OCI-M1 (cell line): Measurements from ENCODE around the gene TMC1.

ENCODE experiments used
- DNase-seq: peaks from one replicate; lab custom pipeline; 2025; lab: John Stamatoyannopoulos, UW

TMC1 gene

GRCh38 chr9:72614067-72614466 lies 92.7 kb downstream of the TMC1 start:
- DNase-seq: no peak

- no peak for DNase-seq
Measured at GRCh38 chr9:72615931-72616330, 94.5 kb downstream of the TMC1 start.

- DNase-seq: no peak
Measured at GRCh38 chr9:72618811-72619210, 97.4 kb downstream of the TMC1 start.

GRCh38 chr9:72622186-72622585 lies 100.8 kb downstream of the TMC1 start:
- no peak for DNase-seq

GRCh38 chr9:72623156-72623555 lies 101.7 kb downstream of the TMC1 start:
- DNase-seq: no peak

- no peak for DNase-seq
Measured at GRCh38 chr9:72627147-72627546, 105.7 kb downstream of the TMC1 start.

GRCh38 chr9:72627956-72628540 lies 106.6 kb downstream of the TMC1 start:
- DNase-seq: no peak

- peak; percentile 34 for DNase-seq
Measured at GRCh38 chr9:72633966-72634365, 112.6 kb downstream of the TMC1 start.

- DNase-seq: peak; percentile 50
Measured at GRCh38 chr9:72635197-72635596, 113.8 kb downstream of the TMC1 start.

GRCh38 chr9:72636621-72637020 lies 115.2 kb downstream of the TMC1 start:
- no peak for DNase-seq

- no peak for DNase-seq
Measured at GRCh38 chr9:72643651-72644050, 122.2 kb downstream of the TMC1 start.

GRCh38 chr9:72646061-72646460 lies 124.7 kb downstream of the TMC1 start:
- DNase-seq: no peak

GRCh38 chr9:72648324-72649126 lies 127.1 kb downstream of the TMC1 start:
- DNase-seq: no peak

GRCh38 chr9:72649127-72649442 lies 127.7 kb downstream of the TMC1 start:
- DNase-seq: no peak

- no peak for DNase-seq
Measured at GRCh38 chr9:72650206-72650605, 128.8 kb downstream of the TMC1 start.

- DNase-seq: no peak
Measured at GRCh38 chr9:72656021-72656420, 134.6 kb downstream of the TMC1 start.

- no peak for DNase-seq
Measured at GRCh38 chr9:72657023-72657422, 135.6 kb downstream of the TMC1 start.

GRCh38 chr9:72658703-72659102 lies 137.3 kb downstream of the TMC1 start:
- no peak for DNase-seq

- no peak for DNase-seq
Measured at GRCh38 chr9:72661401-72662135, 140.2 kb downstream of the TMC1 start.

- no peak for DNase-seq
Measured at GRCh38 chr9:72665421-72665820, 144.0 kb downstream of the TMC1 start.

GRCh38 chr9:72667181-72667580 lies 145.8 kb downstream of the TMC1 start:
- DNase-seq: no peak

GRCh38 chr9:72674961-72675360 lies 153.6 kb downstream of the TMC1 start:
- DNase-seq: no peak

GRCh38 chr9:72675586-72675985 lies 154.2 kb downstream of the TMC1 start:
- DNase-seq: no peak
